Measurements from ENCODE around the gene PDGFRB.

Gene PDGFRB

GRCh38 chr5:150148117-150148927 is 7.3 kb downstream of the PDGFRB start:
- Histone ChIP-seq H3K9me3 (ENCODE audit: control insufficient read depth, insufficient read depth, low read length) (no peaks in the 10 kb centered on the region), H3K9ac (ENCODE audit: low read depth, low read length) (no peak overlapping the region), H3K27me3 (ENCODE audit: control insufficient read depth, insufficient read depth, low read length) (peaks cover 2% of the 10 kb centered on the region), H3K36me3 (ENCODE audit: control insufficient read depth, insufficient read depth, low read length) (no peaks in the 10 kb centered on the region), H3K4me1 (ENCODE audit: control insufficient read depth, insufficient read depth, low read length) (peaks cover 3% of the 10 kb centered on the region), H3K4me3 (ENCODE audit: low read depth, low read length) (no peak overlapping the region)

- no peak overlapping the region for H3K4me3 ChIP-seq (ENCODE audit: low read depth, low read length)
- H3K4me1 ChIP-seq (ENCODE audit: control insufficient read depth, insufficient read depth, low read length), result peaks cover 3% of the 10 kb centered on the region
- H3K9ac ChIP-seq (ENCODE audit: low read depth, low read length), result no peak overlapping the region
- no peaks in the 10 kb centered on the region for H3K9me3 ChIP-seq (ENCODE audit: control insufficient read depth, insufficient read depth, low read length)
- no peaks in the 10 kb centered on the region for H3K36me3 ChIP-seq (ENCODE audit: control insufficient read depth, insufficient read depth, low read length)
- H3K27me3 ChIP-seq (ENCODE audit: control insufficient read depth, insufficient read depth, low read length), result no peaks in the 10 kb centered on the region
Measured at GRCh38 chr5:150147670-150148069, 8.0 kb downstream of the PDGFRB start.

- Histone ChIP-seq H3K9ac (ENCODE audit: low read depth, low read length) (no peak overlapping the region), H3K4me3 (ENCODE audit: low read depth, low read length) (no peak overlapping the region), H3K9me3 (ENCODE audit: control insufficient read depth, insufficient read depth, low read length) (no peaks in the 10 kb centered on the region), H3K27me3 (ENCODE audit: control insufficient read depth, insufficient read depth, low read length) (no peaks in the 10 kb centered on the region), H3K4me1 (ENCODE audit: control insufficient read depth, insufficient read depth, low read length) (peaks cover 3% of the 10 kb centered on the region), H3K36me3 (ENCODE audit: control insufficient read depth, insufficient read depth, low read length) (no peaks in the 10 kb centered on the region)
Measured at GRCh38 chr5:150146862-150147601, 8.6 kb downstream of the PDGFRB start.

GRCh38 chr5:150146235-150146634 is 9.4 kb downstream of the PDGFRB start:
- H3K9ac ChIP-seq (ENCODE audit: low read depth, low read length), result no peak overlapping the region
- no peaks in the 10 kb centered on the region for H3K9me3 ChIP-seq (ENCODE audit: control insufficient read depth, insufficient read depth, low read length)
- peaks cover 3% of the 10 kb centered on the region for H3K4me1 ChIP-seq (ENCODE audit: control insufficient read depth, insufficient read depth, low read length)
- H3K36me3 ChIP-seq (ENCODE audit: control insufficient read depth, insufficient read depth, low read length), result no peaks in the 10 kb centered on the region
- H3K4me3 ChIP-seq (ENCODE audit: low read depth, low read length), result no peak overlapping the region
- H3K27me3 ChIP-seq (ENCODE audit: control insufficient read depth, insufficient read depth, low read length), result no peaks in the 10 kb centered on the region

GRCh38 chr5:150144879-150145278 is 10.8 kb downstream of the PDGFRB start:
- Histone ChIP-seq H3K36me3 (ENCODE audit: control insufficient read depth, insufficient read depth, low read length) (no peaks in the 10 kb centered on the region), H3K9ac (ENCODE audit: low read depth, low read length) (no peak overlapping the region), H3K4me3 (ENCODE audit: low read depth, low read length) (no peak overlapping the region), H3K27me3 (ENCODE audit: control insufficient read depth, insufficient read depth, low read length) (no peaks in the 10 kb centered on the region), H3K9me3 (ENCODE audit: control insufficient read depth, insufficient read depth, low read length) (no peaks in the 10 kb centered on the region), H3K4me1 (ENCODE audit: control insufficient read depth, insufficient read depth, low read length) (peaks cover 3% of the 10 kb centered on the region)

GRCh38 chr5:150144246-150144801 is 11.3 kb downstream of the PDGFRB start:
- Histone ChIP-seq H3K4me1 (ENCODE audit: control insufficient read depth, insufficient read depth, low read length) (peaks cover 4% of the 10 kb centered on the region), H3K36me3 (ENCODE audit: control insufficient read depth, insufficient read depth, low read length) (no peaks in the 10 kb centered on the region), H3K9ac (ENCODE audit: low read depth, low read length) (no peak overlapping the region), H3K4me3 (ENCODE audit: low read depth, low read length) (no peak overlapping the region), H3K9me3 (ENCODE audit: control insufficient read depth, insufficient read depth, low read length) (no peaks in the 10 kb centered on the region), H3K27me3 (ENCODE audit: control insufficient read depth, insufficient read depth, low read length) (no peaks in the 10 kb centered on the region)

- Histone ChIP-seq H3K36me3 (ENCODE audit: control insufficient read depth, insufficient read depth, low read length) (no peaks in the 10 kb centered on the region), H3K9ac (ENCODE audit: low read depth, low read length) (no peak overlapping the region), H3K9me3 (ENCODE audit: control insufficient read depth, insufficient read depth, low read length) (no peaks in the 10 kb centered on the region), H3K4me1 (ENCODE audit: control insufficient read depth, insufficient read depth, low read length) (peaks cover 8% of the 10 kb centered on the region), H3K27me3 (ENCODE audit: control insufficient read depth, insufficient read depth, low read length) (no peaks in the 10 kb centered on the region), H3K4me3 (ENCODE audit: low read depth, low read length) (no peak overlapping the region)
Measured at GRCh38 chr5:150143350-150144245, 12.0 kb downstream of the PDGFRB start.

- no peak overlapping the region for H3K4me3 ChIP-seq (ENCODE audit: low read depth, low read length)
- H3K4me1 ChIP-seq (ENCODE audit: control insufficient read depth, insufficient read depth, low read length), result peaks cover 8% of the 10 kb centered on the region
- H3K36me3 ChIP-seq (ENCODE audit: control insufficient read depth, insufficient read depth, low read length), result no peaks in the 10 kb centered on the region
- H3K27me3 ChIP-seq (ENCODE audit: control insufficient read depth, insufficient read depth, low read length), result no peaks in the 10 kb centered on the region
- no peak overlapping the region for H3K9ac ChIP-seq (ENCODE audit: low read depth, low read length)
- H3K9me3 ChIP-seq (ENCODE audit: control insufficient read depth, insufficient read depth, low read length), result no peaks in the 10 kb centered on the region
Measured at GRCh38 chr5:150142959-150143349, 12.7 kb downstream of the PDGFRB start.

GRCh38 chr5:150142185-150142958 is 13.3 kb downstream of the PDGFRB start:
- Histone ChIP-seq H3K4me1 (ENCODE audit: control insufficient read depth, insufficient read depth, low read length) (peaks cover 8% of the 10 kb centered on the region), H3K9me3 (ENCODE audit: control insufficient read depth, insufficient read depth, low read length) (no peaks in the 10 kb centered on the region), H3K36me3 (ENCODE audit: control insufficient read depth, insufficient read depth, low read length) (no peaks in the 10 kb centered on the region), H3K4me3 (ENCODE audit: low read depth, low read length) (no peak overlapping the region), H3K27me3 (ENCODE audit: control insufficient read depth, insufficient read depth, low read length) (no peaks in the 10 kb centered on the region), H3K9ac (ENCODE audit: low read depth, low read length) (no peak overlapping the region)

- H3K9ac ChIP-seq (ENCODE audit: low read depth, low read length), result no peak overlapping the region
- H3K36me3 ChIP-seq (ENCODE audit: control insufficient read depth, insufficient read depth, low read length), result no peaks in the 10 kb centered on the region
- H3K4me1 ChIP-seq (ENCODE audit: control insufficient read depth, insufficient read depth, low read length), result peaks cover 8% of the 10 kb centered on the region
- H3K9me3 ChIP-seq (ENCODE audit: control insufficient read depth, insufficient read depth, low read length), result no peaks in the 10 kb centered on the region
- no peak overlapping the region for H3K4me3 ChIP-seq (ENCODE audit: low read depth, low read length)
- no peaks in the 10 kb centered on the region for H3K27me3 ChIP-seq (ENCODE audit: control insufficient read depth, insufficient read depth, low read length)
Measured at GRCh38 chr5:150141544-150142184, 14.0 kb downstream of the PDGFRB start.

Measured in iPS-15b (cell line).